Esophagus muscularis mucosa (tissue), 4 donors: ENCODE data around the gene AP1S2.

Experiments used
- CTCF ChIP-seq, 3 experiments: fragments of 200-600 bp in 2 of 3; fragments of 450-650 bp in 1 of 3; sonication (generic) in 2 of 3; IDR thresholded peaks; one replicate each; pipeline ENCODE4 v1.5.1; 2017 to 2019; ENCODE audit warnings: antibody characterized with exemption in 3 of 3, mild to moderate bottlenecking in 2 of 3, moderate library complexity in 1 of 3
- EP300 ChIP-seq: sonication (generic); formaldehyde crosslinking; IDR thresholded peaks from one replicate; pipeline ENCODE4 v1.6.1; 2017; ENCODE audit warnings: antibody characterized with exemption
- POLR2A ChIP-seq: fragments of 450-650 bp; IDR thresholded peaks from one replicate; pipeline ENCODE4 v1.6.1; 2017; ENCODE audit warnings: antibody characterized with exemption, moderate library complexity, mild to moderate bottlenecking, low read depth
- POLR2AphosphoS5 ChIP-seq, 2 donors: sonication (generic); formaldehyde crosslinking; IDR thresholded peaks; one replicate each; pipeline ENCODE4 v1.6.1; 2017; ENCODE audit warnings: antibody characterized with exemption in 2 of 2

GRCh38 chrX:15816886-15817285 lies 37.7 kb downstream of the AP1S2 start:
- TF ChIP-seq EP300: no peak
- no peak for TF ChIP-seq CTCF (IDR thresholded peaks at IDR 0.05)
- TF ChIP-seq POLR2AphosphoS5 (IDR thresholded peaks at IDR 0.05): no peak
- no peak for TF ChIP-seq POLR2A
